Cardiac fibroblast (primary cell): Measurements from ENCODE around the gene MMP13.
"Not testable (repeated sequence)": the region's sequence is repeated elsewhere in the genome, so short reads cannot be mapped to it uniquely, and the experiment has no call there.

ENCODE experiments used
- DNase-seq, 2 donors: peaks; one replicate each; pipeline versions ENCODE4 v3.0.0 to v3.0.0-alpha.2; 2010; ENCODE audit warnings: low read depth in 2 of 2
- H3K4me3 ChIP-seq, 2 donors: replicated peaks in 1 of 2; 1 replicate in 1 of 2; 2 replicates in 1 of 2; pipeline ENCODE4 v1.5.1; 2011; ENCODE audit warnings: low read depth in 2 of 2, low read length in 2 of 2, mild to moderate bottlenecking in 2 of 2, moderate library complexity in 1 of 2
- CTCF ChIP-seq: IDR thresholded peaks from one replicate; pipeline ENCODE4 v1.5.1; 2011; ENCODE audit warnings: low read depth, mild to moderate bottlenecking, low read length, inconsistent platforms

The MMP13 gene

DNA sequence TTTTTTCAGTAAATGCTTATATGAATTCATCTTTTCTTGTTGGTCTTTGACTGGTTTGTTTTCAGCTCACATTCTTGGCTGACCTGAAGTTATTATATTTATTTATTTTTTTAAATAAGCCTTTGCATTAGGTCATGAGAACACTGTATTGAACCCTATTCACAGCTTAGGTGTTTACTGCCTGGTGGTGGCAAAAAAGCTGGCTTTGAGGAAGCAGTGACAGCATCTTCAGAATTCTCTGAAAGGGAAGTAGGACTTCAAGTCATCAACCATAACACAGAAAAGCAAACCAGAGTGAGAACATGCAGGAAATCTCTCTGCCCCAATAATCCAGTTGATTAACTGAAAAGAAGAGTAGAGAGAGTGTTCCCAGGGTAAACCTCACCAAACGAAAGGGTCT is 30.3 kb upstream of the MMP13 start:
- no peak overlapping the region for H3K4me3 ChIP-seq
- no peak for TF ChIP-seq CTCF
- no peak for DNase-seq

- H3K4me3 ChIP-seq: no peak overlapping the region
- no peak for TF ChIP-seq CTCF
- peak in 1 of 2 donors; percentile 35 for DNase-seq
Observed at GRCh38 chr11:102983486-102983885, 28.0 kb upstream of the MMP13 start.

DNA sequence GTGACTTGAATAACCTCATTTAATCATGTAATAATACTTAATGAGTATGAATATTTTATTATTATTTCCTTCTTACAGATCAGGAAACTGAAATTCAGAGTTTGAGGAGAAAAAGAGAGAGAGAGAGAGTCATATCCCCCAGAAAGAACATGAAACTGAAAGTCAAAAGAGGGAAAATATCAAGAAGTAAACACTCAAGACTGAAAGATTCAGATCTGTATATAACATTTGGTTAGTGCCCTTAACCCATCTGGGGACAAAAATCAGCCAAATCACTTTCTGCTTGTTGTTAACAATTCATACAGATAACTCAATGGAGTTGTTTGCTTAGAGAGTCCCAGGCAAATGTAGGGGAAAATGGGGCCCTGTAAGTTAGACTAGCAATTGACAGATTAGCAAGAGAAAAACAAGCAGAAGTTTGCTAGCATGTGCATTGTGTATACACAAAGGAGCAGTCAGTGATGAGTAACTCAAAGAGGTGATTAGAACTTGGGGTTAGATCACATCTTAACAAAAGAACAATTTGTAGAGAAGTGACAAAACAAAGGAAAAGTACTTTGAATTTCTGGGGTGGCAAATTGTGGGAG is 25.9 kb upstream of the MMP13 start:
- no peak overlapping the region for H3K4me3 ChIP-seq
- DNase-seq: peak in 1 of 2 donors; percentile 36
- no peak for TF ChIP-seq CTCF

DNA sequence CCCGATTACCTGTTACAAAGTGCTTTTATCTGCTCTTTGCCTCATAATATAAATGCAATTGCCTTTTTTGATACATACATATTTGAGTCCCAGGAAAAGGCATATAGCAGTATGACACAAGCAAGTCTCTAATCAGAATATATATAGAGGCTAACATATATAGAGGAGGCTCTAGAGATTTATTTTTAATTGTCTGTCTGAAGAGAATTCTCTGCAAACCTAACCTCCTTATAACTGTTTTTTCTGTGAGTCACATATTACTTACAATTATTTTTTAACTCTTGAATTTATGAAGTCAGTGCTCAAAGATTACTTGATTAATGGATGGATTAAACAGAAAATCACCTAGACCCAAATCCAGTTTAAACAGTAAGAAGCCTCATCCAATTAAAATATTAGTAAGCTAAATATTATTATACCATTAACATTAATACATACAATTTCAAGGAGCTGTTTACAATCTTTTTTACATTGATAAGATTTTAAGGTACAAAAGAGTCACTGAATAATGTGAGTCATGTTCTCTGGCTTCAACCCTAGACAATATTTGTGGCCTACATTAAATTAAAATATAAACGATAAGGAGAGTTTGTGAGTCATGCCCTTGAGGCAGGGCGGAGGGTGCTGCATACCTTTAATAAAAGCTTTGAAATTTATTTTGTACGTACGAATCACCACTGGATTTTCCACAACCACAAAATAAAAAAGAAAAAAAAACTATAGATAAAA is 19.2 kb upstream of the MMP13 start:
- DNase-seq: peak; percentile 46 to 65
- TF ChIP-seq CTCF: no peak
- no peak overlapping the region for H3K4me3 ChIP-seq

DNA sequence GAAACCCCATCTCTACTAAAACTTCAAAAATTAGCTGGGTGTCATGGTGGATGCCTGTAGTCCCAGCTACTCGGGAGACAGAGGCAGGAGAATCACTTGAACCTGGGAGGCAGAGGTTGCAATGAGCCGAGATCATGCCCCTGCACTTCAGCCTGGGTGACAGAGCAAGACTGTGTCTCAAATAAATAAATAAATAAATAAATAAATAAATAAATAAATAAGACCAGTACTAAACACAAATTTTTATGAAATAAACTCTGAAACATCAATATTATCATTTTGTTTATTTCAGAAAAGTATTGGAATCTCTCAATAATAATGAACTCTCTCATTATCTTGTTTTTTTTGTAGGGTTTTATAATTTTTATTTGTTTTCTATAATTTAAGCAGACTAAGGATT is 18.2 kb upstream of the MMP13 start:
- not testable (repeated sequence) for DNase-seq, H3K4me3 ChIP-seq

DNA sequence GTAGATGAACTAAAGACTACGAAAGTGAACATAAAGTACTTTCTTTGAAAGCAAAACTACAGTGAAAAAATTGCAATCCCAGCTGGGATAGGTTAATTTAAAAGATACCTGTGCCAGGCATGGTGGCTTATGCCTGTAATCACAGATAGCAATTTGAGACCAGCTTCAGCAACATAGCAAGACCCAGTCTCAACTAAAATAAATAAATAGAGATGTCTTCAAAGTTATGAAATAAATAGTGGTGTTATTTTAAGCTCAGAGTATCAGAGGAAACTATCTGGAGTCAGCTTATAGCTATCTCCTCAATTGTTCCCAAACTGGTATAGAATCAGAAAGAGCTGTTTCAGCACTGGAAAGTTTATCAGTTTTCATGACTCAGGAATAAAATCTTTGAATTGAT is 17.3 kb upstream of the MMP13 start:
- no peak for DNase-seq
- no peak overlapping the region for H3K4me3 ChIP-seq
- TF ChIP-seq CTCF: no peak

GRCh38 chr11:102971766-102972165 is 16.2 kb upstream of the MMP13 start:
- H3K4me3 ChIP-seq: no peak overlapping the region
- no peak for DNase-seq

More at GRCh38 chr11:102971766-102972165, 16.2 kb upstream of the MMP13 start:
- TF ChIP-seq CTCF: no peak
